ENCODE data around the gene CTIF.

The CTIF gene

GRCh38 chr18:48736321-48737260 is 197.8 kb downstream of the CTIF start:
- no peak for DNase-seq

- no peak for DNase-seq
Measured at GRCh38 chr18:48739266-48740067, 200.6 kb downstream of the CTIF start.

GRCh38 chr18:48740068-48740440 is 201.2 kb downstream of the CTIF start:
- no peak for DNase-seq

- DNase-seq, result no peak
Measured at GRCh38 chr18:48740851-48741485, 202.1 kb downstream of the CTIF start.

- no peak for DNase-seq
Measured at GRCh38 chr18:48741866-48742265, 203.0 kb downstream of the CTIF start.

- no peak for DNase-seq
Measured at GRCh38 chr18:48742304-48742703, 203.5 kb downstream of the CTIF start.

- no peak for DNase-seq
Measured at GRCh38 chr18:48742706-48743475, 204.1 kb downstream of the CTIF start.

- DNase-seq, result no peak
Measured at GRCh38 chr18:48743886-48744285, 205.1 kb downstream of the CTIF start.

- DNase-seq, result no peak
Measured at GRCh38 chr18:48745293-48745692, 206.5 kb downstream of the CTIF start.

GRCh38 chr18:48749768-48750167 is 210.9 kb downstream of the CTIF start:
- no peak for DNase-seq

GRCh38 chr18:48750485-48751175 is 211.8 kb downstream of the CTIF start:
- DNase-seq, result no peak

GRCh38 chr18:48751727-48752468 is 213.1 kb downstream of the CTIF start:
- no peak for DNase-seq

- no peak for DNase-seq
Measured at GRCh38 chr18:48752478-48752877, 213.6 kb downstream of the CTIF start.

GRCh38 chr18:48752928-48753327 is 214.1 kb downstream of the CTIF start:
- no peak for DNase-seq

- DNase-seq, result no peak
Measured at GRCh38 chr18:48753691-48754090, 214.9 kb downstream of the CTIF start.

GRCh38 chr18:48754559-48754958 is 215.7 kb downstream of the CTIF start:
- DNase-seq, result no peak

- no peak for DNase-seq
Measured at GRCh38 chr18:48754993-48755473, 216.2 kb downstream of the CTIF start.

GRCh38 chr18:48756511-48757226 is 217.8 kb downstream of the CTIF start:
- no peak for DNase-seq

- DNase-seq, result no peak
Measured at GRCh38 chr18:48757367-48757766, 218.5 kb downstream of the CTIF start.

- DNase-seq, result no peak
Measured at GRCh38 chr18:48757906-48758305, 219.1 kb downstream of the CTIF start.
